Fibroblast of villous mesenchyme (primary cell): ENCODE results near the gene KPNA1. TPM values are rescaled to one million over a fixed set of nuclear protein-coding genes. Genes with fewer than 3 reads are reported as not detected.
"Not testable (repeated sequence)": the region's sequence is repeated elsewhere in the genome, so short reads cannot be mapped to it uniquely, and the experiment has no call there.

ENCODE experiments used
- DNase-seq: peaks from one replicate; pipeline ENCODE4 v3.0.0-alpha.2; 2010; ENCODE audit warnings: low read depth
- H3K4me3 ChIP-seq: 2 replicates; pipeline ENCODE4 v1.5.1; 2011; ENCODE audit warnings: low read depth, mild to moderate bottlenecking, low read length
- total RNA-seq: library from RNA; depleted of rRNA; stranded (reverse); fragments of >200 nt; gene quantifications from 2 replicates; pipeline ENCODE4 v1.2.3, GENCODE V29; 2012
- TF ChIP-seq, protein P1 (sequence below): IDR thresholded peaks from 2 replicates; pipeline ENCODE4 v1.5.1; 2012; ENCODE audit warnings: low read depth, mild to moderate bottlenecking, low read length; ENCODE audit not compliant: insufficient read depth

KPNA1 gene
- total RNA-seq, 1 donor, result 44.0 TPM

DNA sequence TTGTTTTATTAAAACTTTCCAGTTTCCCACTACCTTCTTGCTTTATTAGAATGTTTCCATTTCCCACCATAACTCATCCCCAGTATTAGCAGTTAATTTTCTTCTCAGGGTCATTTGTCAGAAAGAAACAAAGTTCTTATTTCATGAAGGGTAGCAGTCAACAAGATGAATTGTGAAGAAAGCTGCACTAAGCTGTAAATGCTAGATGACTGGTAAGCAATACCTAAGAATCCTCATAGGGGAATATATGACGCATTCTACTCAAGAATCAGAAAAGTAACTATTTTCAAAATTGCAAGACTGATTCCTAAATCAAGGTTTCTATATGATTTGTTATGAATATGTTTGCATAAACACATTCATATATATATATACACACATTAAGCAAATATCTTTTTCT lies 50.1 kb downstream of the KPNA1 start:
- TF ChIP-seq, protein P1, sequence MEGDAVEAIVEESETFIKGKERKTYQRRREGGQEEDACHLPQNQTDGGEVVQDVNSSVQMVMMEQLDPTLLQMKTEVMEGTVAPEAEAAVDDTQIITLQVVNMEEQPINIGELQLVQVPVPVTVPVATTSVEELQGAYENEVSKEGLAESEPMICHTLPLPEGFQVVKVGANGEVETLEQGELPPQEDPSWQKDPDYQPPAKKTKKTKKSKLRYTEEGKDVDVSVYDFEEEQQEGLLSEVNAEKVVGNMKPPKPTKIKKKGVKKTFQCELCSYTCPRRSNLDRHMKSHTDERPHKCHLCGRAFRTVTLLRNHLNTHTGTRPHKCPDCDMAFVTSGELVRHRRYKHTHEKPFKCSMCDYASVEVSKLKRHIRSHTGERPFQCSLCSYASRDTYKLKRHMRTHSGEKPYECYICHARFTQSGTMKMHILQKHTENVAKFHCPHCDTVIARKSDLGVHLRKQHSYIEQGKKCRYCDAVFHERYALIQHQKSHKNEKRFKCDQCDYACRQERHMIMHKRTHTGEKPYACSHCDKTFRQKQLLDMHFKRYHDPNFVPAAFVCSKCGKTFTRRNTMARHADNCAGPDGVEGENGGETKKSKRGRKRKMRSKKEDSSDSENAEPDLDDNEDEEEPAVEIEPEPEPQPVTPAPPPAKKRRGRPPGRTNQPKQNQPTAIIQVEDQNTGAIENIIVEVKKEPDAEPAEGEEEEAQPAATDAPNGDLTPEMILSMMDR, result no peak
- H3K4me3 ChIP-seq, result no peak overlapping the region
- no peak for DNase-seq

DNA sequence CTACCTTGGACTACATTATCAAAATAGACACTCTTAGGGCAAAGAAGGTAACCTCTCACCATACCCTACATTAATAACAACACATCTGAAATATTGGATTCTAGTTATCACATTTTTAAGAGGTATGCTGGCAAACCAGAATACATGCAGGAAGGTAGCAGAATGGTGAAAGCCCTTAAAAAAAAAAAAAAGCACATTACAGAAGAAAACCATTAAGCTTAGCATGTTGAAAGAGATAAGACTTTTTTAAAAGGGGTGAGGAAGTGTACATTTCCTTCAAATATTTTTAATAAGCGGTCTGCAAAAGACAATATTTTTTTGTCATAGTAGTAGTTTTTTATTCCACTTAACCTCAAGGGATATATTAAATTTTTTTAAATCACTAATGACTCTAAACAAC lies 52.3 kb downstream of the KPNA1 start:
- no peak for DNase-seq
- H3K4me3 ChIP-seq, result no peak overlapping the region
- TF ChIP-seq, protein P1, result no peak

DNA sequence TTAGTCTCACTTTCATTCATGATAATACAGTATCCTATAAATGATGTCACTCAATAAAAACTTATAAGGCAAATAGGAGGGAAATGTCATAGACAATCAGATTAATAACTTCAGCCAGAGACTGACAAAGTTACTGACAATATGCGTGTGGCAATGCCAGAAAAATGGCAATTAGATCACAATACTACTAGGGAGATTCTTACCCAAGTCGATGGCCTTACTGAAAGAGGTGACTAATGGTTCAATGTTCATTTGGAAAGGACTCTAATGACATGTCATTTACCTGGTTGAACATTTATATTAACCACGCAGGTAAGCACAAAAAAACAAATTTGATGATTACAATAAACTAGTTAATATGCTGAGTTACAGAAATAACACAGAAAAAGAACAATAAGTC lies 52.9 kb downstream of the KPNA1 start:
- TF ChIP-seq, protein P1, result no peak
- no peak overlapping the region for H3K4me3 ChIP-seq
- no peak for DNase-seq

DNA sequence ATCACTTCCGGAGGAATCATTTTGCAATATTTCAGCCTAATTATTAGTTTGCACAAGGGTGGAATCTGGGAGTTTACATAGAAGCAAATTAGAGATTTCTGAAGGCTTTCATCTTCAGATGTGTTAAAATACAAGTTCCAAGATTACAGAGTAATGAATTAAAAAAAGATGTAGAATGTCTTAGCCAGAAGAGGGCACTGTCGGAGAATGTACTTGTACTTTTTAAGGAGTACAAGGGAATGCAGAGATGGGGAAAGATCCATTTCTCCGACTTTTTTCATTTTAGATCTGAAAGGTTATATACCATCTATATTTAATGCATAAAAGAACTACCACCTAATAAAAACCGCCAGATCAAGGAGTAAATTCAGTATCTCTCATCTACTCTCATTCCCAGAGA lies 55.7 kb downstream of the KPNA1 start:
- peak; percentile 75 for DNase-seq
- H3K4me3 ChIP-seq, result no peak overlapping the region
- TF ChIP-seq, protein P1, result peak; percentile 48

DNA sequence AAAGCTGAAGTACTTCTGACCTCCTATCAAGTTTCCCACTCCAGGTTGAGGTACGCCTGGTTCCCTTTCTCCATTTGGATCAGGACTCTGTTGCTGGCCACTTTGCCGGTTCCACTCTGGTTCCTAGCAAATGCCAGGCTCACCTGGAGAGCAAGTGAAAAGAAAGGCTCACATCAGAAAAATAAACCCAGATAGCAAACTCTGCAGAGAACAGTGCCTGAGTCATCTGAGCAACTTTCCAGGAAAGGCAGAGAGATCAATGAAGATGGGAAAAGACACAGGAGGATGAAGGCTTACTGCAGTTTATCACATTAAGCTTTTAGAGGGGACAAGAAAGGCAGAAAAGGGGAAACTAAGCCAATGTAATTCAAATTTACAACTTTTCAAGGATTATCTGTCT lies 57.0 kb downstream of the KPNA1 start:
- no peak for DNase-seq
- no peak overlapping the region for H3K4me3 ChIP-seq
- TF ChIP-seq, protein P1, result no peak

DNA sequence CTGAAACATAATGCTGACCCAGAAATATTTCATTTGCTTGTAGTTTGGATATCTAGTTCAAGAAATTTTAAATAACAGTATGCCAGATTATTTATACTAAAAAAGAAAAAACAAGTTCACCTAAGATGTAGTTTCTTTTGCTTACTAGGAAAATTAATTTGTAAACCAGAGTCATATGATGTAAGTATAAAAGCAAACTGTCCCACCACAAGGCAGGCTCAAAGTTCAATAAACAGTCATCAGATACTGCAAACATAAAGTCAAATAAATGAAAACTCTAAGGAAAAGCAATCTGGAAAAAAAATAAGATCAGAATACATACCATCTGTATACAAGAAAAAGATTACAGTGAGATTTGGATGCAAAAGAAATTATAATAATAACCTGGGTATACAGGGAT lies 58.7 kb downstream of the KPNA1 start:
- TF ChIP-seq, protein P1, result no peak
- H3K4me3 ChIP-seq, result no peak overlapping the region
- no peak for DNase-seq

DNA sequence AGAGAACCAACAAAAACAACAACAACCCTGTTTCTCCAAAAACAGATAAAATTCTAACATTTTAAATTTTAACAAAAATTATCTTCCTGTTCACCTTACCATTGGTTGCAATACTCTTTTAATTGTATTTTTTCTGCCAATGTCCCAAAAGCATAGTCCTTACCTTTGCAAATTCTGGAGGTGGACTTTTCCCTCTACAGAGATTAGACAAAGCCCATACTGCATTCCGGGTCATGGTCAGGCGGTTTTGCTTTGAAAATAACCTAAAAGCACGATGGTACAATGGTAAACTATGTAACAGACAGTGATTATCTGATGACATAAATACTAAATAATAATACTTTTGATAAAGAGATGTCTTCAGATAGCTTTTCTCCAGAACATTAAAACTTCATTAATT lies 63.4 kb downstream of the KPNA1 start:
- TF ChIP-seq, protein P1, result no peak
- no peak for DNase-seq
- H3K4me3 ChIP-seq, result no peak overlapping the region

DNA sequence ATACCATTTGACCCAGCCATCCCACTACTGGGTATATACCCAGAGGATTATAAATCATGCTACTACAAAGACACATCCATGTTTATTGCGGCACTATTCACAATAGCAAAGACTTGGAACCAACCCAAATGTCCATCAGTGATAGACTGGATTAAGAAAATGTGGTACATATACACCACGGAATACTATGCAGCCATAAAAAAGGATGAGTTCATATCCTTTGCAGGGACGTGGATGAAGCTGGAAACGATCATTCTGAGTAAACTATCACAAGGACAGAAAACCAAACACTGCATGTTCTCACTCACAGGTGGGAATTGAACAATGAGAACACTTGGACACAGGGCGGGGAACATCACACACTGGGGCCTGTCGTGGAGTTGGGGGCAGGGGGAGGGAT lies 66.5 kb downstream of the KPNA1 start:
- not testable (repeated sequence) for H3K4me3 ChIP-seq, DNase-seq

DNA sequence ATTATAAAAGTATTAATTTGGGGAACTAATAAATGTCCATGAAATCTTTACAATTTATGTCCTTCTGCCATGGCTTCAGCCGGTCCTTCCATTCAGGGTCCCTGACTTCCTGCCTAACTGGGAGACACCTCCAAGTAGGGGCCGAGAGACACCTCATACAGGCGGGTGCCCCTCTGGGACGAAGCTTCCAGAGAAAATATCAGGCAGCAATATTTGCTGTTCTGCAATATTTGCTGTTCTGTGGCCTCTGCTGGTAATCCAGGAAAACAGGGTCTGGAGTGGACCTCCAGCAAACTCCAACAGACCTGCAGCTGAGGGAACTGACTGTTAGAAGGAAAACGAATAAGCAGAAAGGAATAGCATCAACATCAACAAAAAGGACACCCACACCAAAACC lies 70.2 kb downstream of the KPNA1 start:
- not testable (repeated sequence) for DNase-seq, H3K4me3 ChIP-seq

DNA sequence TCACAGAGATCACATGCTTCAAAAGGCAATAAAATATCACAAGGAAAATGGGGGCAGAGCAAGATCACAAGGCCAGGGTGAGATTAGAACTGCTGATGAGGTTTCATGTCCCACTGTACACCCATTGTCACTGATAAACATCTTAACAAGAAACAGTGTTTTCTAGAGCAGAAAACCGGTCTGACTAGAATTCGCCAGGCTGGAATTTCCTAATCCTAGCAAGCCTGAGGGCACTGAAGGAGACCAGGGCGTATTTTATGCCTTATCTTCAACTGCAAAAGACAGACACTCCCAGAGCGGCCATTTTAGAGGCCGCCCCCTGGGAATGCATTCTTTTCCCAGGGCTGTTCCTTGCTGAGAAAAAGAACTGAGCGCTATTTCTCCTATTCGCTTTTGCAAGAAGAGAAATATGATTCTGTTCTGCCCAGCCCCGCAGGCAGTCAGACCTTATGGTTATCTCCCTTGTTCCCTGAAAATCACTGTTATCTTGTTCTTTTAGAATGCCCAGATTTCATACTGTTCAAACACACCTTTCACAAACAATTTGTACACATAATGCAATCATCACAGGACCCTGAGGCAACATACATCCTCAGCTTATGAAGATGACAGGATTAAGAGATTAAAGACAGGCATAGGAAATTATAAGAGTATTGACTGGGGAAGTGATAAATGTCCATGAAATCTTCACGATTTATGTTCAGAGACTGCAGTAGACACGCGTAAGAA lies 70.8 kb downstream of the KPNA1 start:
- H3K4me3 ChIP-seq, DNase-seq: not testable (repeated sequence)
